ENCODE data around the gene GJB3.

GJB3 gene

DNA sequence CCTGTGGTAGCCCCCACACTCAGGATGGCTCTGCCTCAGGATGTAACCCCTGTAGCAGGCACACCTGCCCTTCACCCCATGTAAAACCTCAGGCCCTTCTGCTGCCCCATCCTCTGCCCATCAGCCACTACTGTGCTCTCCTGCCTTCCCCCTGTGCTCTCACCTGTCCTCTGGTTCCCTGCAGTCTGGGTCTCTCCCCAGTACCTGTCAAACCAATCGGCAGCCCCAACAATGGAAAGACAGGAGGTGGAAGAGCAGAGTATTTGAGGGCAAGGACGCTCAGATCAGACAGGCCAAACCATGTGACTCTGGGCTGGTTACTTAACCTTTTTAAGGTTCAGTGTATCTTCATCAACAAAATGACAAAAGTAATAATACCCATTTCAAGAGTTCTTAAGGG lies 47.6 kb downstream of the GJB3 start:
- no peak overlapping the region for H3K4me3 ChIP-seq (ENCODE audit: low read depth, low read length)
- TF ChIP-seq, protein P1, sequence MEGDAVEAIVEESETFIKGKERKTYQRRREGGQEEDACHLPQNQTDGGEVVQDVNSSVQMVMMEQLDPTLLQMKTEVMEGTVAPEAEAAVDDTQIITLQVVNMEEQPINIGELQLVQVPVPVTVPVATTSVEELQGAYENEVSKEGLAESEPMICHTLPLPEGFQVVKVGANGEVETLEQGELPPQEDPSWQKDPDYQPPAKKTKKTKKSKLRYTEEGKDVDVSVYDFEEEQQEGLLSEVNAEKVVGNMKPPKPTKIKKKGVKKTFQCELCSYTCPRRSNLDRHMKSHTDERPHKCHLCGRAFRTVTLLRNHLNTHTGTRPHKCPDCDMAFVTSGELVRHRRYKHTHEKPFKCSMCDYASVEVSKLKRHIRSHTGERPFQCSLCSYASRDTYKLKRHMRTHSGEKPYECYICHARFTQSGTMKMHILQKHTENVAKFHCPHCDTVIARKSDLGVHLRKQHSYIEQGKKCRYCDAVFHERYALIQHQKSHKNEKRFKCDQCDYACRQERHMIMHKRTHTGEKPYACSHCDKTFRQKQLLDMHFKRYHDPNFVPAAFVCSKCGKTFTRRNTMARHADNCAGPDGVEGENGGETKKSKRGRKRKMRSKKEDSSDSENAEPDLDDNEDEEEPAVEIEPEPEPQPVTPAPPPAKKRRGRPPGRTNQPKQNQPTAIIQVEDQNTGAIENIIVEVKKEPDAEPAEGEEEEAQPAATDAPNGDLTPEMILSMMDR (IDR thresholded peaks at IDR 0.05; ENCODE audit: low read depth, low read length): no peak

DNA sequence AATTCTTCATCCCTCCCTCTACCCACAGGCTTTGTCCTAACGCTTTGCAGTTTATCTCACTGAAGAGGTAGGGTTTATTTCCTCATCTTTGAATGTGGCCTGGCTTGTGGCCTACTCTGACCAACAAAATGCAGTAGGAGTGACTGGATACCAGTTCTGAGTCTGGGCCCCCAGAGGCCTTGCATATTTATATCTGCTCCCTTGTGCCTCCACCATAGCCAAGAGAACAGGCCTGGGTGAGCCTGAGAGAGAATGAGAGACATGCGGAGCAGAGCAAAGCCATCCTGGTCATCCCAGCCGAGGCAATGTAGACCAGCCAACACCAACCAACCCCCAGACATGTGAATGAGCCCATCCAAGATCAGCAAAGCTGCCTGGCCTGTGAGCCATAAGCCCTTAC lies 48.2 kb downstream of the GJB3 start:
- no peak overlapping the region for H3K4me3 ChIP-seq (ENCODE audit: low read depth, low read length)
- TF ChIP-seq, protein P1 (IDR thresholded peaks at IDR 0.05; ENCODE audit: low read depth, low read length): no peak

- TF ChIP-seq, protein P1 (IDR thresholded peaks at IDR 0.05; ENCODE audit: low read depth, low read length): no peak
Observed at GRCh38 chr1:34831721-34832246, 50.8 kb downstream of the GJB3 start.

DNA sequence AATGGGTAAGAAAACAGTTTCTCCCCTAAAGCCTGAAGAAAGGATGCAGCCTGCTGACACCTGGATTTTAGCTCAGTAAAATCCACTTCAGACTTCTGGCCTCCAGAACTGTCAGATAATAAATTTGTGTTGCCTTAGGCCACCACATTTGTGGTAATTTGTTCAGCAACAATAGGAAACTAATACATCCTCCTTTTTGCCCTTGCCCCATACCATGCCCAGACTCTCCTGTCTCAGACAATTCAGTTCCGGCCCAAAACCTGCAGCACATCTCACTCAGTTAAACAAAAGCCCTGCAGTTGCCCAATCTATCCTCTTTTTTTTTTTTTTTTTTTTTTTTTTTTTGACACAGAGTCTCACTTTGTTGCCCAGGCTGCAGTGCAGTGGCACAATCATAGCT lies 52.7 kb downstream of the GJB3 start:
- TF ChIP-seq, protein P1 (IDR thresholded peaks at IDR 0.05; ENCODE audit: low read depth, low read length): no peak
- H3K4me3 ChIP-seq (ENCODE audit: low read depth, low read length): no peak overlapping the region

More at GRCh38 chr1:34831721-34832246, 50.8 kb downstream of the GJB3 start:
- H3K4me3 ChIP-seq (ENCODE audit: low read depth, low read length): no peak overlapping the region

Measured in WI38 (cell line).